K562 (cell line): ENCODE results near the gene PSMB10. TPM values are rescaled to one million over a fixed set of nuclear protein-coding genes. Genes with fewer than 3 reads are reported as not detected.

Experiments
- CBX2 ChIP-seq: fragments of 200-600 bp; sonication (generic); IDR thresholded peaks from one replicate; pipeline ENCODE4 v1.6.1; 2012; ENCODE audit warnings: mild to moderate bottlenecking, low read length, inconsistent platforms; ENCODE audit not compliant: insufficient read depth, poor library complexity, severe bottlenecking
- CREM ChIP-seq: IDR thresholded peaks from 2 replicates; pipeline ENCODE4 v1.6.1; 2014; ENCODE audit warnings: antibody characterized with exemption, low read depth
- E2F3 ChIP-seq: fragments of 250-450 bp; sonication (Bioruptor Pico); IDR thresholded peaks from 2 replicates; pipeline ENCODE4 v1.4.0; 2020; ENCODE audit warnings: mild to moderate bottlenecking
- GTF2F1 ChIP-seq: IDR thresholded peaks from 2 replicates; pipeline ENCODE4 v1.6.1; 2011; ENCODE audit warnings: low read depth, low read length, improper control_type of control experiment
- HDGF ChIP-seq: fragments of 450-650 bp; IDR thresholded peaks from 2 replicates; pipeline ENCODE4 v1.6.1; 2016
- ILF3 ChIP-seq: fragments of 450-650 bp; IDR thresholded peaks from 2 replicates; pipeline ENCODE4 v1.6.1; 2018; ENCODE audit warnings: antibody characterized with exemption, mild to moderate bottlenecking, moderate library complexity, borderline replicate concordance
- JUND ChIP-seq, 2 experiments: IDR thresholded peaks; 2 replicates in 1 of 2; 3 replicates in 1 of 2; pipeline ENCODE4 v1.6.1; 2011; ENCODE audit warnings: borderline replicate concordance in 2 of 2, low read depth in 2 of 2, low read length in 2 of 2, improper control_type of control experiment in 1 of 2, missing biosample characterization in 1 of 2, missing genetic modification characterization in 1 of 2, missing genetic modification reagents in 1 of 2
- MTA1 ChIP-seq: fragments of 450-650 bp; IDR thresholded peaks from 2 replicates; pipeline ENCODE4 v1.6.1; 2017; ENCODE audit warnings: borderline replicate concordance
- NCOA4 ChIP-seq: fragments of 450-650 bp; IDR thresholded peaks from 2 replicates; pipeline ENCODE4 v1.6.1; 2018; ENCODE audit warnings: mild to moderate bottlenecking; ENCODE audit not compliant: partially characterized antibody
- NCOR1 ChIP-seq: fragments of 450-650 bp; IDR thresholded peaks from 2 replicates; pipeline ENCODE4 v1.6.1; 2016; ENCODE audit warnings: mild to moderate bottlenecking, moderate library complexity
- NRF1 ChIP-seq, 2 experiments: fragments of 450-650 bp; IDR thresholded peaks in 1 of 2; conservative IDR thresholded peaks in 1 of 2; 2 replicates each; pipeline ENCODE4 v1.6.1; 2014; ENCODE audit warnings: mild to moderate bottlenecking in 2 of 2
- POLR3A ChIP-seq: IDR thresholded peaks from 2 replicates; pipeline ENCODE4 v1.6.1; 2011; ENCODE audit warnings: borderline replicate concordance, mild to moderate bottlenecking, moderate library complexity; ENCODE audit not compliant: insufficient read length, insufficient read depth; ENCODE audit errors: extremely low read depth
- TFAM ChIP-seq: fragments of 250-450 bp; sonication (Bioruptor Pico); conservative IDR thresholded peaks from 2 replicates; pipeline ENCODE4 v1.5.0; 2021; ENCODE audit warnings: mild to moderate bottlenecking, moderate library complexity
- ZNF133 ChIP-seq: fragments of 250-450 bp; sonication (Bioruptor Pico); IDR thresholded peaks from 2 replicates; pipeline ENCODE4 v1.4.0; 2020; ENCODE audit warnings: mild to moderate bottlenecking
- ZNF354B ChIP-seq: fragments of 250-450 bp; sonication (Bioruptor Pico); IDR thresholded peaks from 2 replicates; pipeline ENCODE4 v1.4.0; 2020
- ZNF699 ChIP-seq: fragments of 250-450 bp; sonication (Bioruptor Pico); IDR thresholded peaks from 2 replicates; pipeline ENCODE4 v1.8.0; 2021; ENCODE audit warnings: mild to moderate bottlenecking, moderate library complexity; ENCODE audit not compliant: insufficient replicate concordance
- polyA plus RNA-seq, 8 experiments: library from polyadenylated mRNA; depleted of rRNA in 4 of 8; stranded (reverse) in 5 of 8; unstranded in 3 of 8; fragments of >200 nt; fragmentation: Nextera tagmentation in 2 of 8; fragmentation: Illumina TruSeq in 1 of 8; extraction: Ambion mirVana in 2 of 8; extraction: Trizol in 1 of 8; gene quantifications; 2 replicates each; pipeline versions ENCODE4 v1.2.1 to v1.2.3, GENCODE V29; 2011 to 2014; ENCODE audit warnings: inconsistent platforms in 1 of 8, missing spikeins in 1 of 8
- total RNA-seq, 7 experiments: library from RNA; depleted of rRNA in 6 of 7; stranded (reverse); fragments of >200 nt in 6 of 7; fragmentation: Illumina TruSeq in 2 of 7; extraction: Trizol in 2 of 7; gene quantifications; 2 replicates each; pipeline versions ENCODE4 v1.2.1 to v1.2.3, GENCODE V29; 2011 to 2021; ENCODE audit warnings: low replicate concordance in 1 of 7
- TF ChIP-seq, protein P1 (sequence below): fragments of 200-800 bp; sonication (Bioruptor generic); IDR thresholded peaks from 2 replicates; pipeline ENCODE4 v1.6.1; 2017; ENCODE audit warnings: missing genetic modification characterization, missing compliant biosample characterization
- TF ChIP-seq, protein P2 (sequence below): sonication (generic); formaldehyde crosslinking; IDR thresholded peaks from 2 replicates; pipeline ENCODE4 v1.8.1; 2023; ENCODE audit warnings: mild to moderate bottlenecking, missing genetic modification reagents
- TF ChIP-seq, protein P3 (sequence below): IDR thresholded peaks from 3 replicates; pipeline ENCODE4 v1.6.1; 2011; ENCODE audit warnings: borderline replicate concordance, mild to moderate bottlenecking, moderate library complexity; ENCODE audit not compliant: insufficient read length; ENCODE audit errors: extremely low read depth
- TF ChIP-seq, protein P4 (sequence below): fragments of 250-450 bp; sonication (Bioruptor Pico); IDR thresholded peaks from 2 replicates; pipeline ENCODE4 v1.9.0; 2021; ENCODE audit warnings: mild to moderate bottlenecking, inconsistent platforms

PSMB10 gene
- total and polyA plus RNA-seq, 9 of the 15 experiments (the other 6 are each of a cell fraction or from before 2014, with no cell fraction given): 11.7 to 105 (median 51.0) TPM

DNA sequence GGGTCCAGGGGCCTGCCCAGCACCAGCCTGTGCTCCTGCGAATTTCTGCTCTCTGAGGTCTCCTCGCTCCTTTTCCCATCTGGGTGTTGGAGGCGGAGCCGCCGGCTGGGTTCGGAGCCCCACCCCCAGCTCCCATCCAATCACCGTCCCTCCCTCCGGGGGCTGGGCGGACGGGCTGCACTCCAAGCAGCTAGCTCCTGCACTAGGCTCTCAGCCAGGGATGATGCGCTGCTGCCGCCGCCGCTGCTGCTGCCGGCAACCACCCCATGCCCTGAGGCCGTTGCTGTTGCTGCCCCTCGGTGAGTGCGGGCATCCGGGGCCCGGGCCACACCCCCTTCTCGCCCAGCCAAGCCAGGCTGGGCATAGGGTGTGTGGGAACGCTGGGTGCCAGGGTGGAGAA is 52.0 kb downstream of the PSMB10 start, which contains the start of gene NRN1L (continued):
- TF ChIP-seq CREM (no peak), GTF2F1 (no peak), ZNF699 (no peak), NRF1 (conservative IDR thresholded peaks at IDR 0.05 in 1 of 2, IDR thresholded peaks at IDR 0.05 in 1 of 2) (peak; percentile 34 to 52; a peak in 1 of 4 replicates), HDGF (peak; percentile 71; the same call in 1 of the 2 replicates), ILF3 (no peak), ZNF354B (CRISPR knock-in tag) (no peak), JUND (IDR thresholded peaks at IDR 0.05; ENCODE audit: borderline replicate concordance, low read depth, low read length) (no peak), JUND (tag; IDR thresholded peaks at IDR 0.05; ENCODE audit: borderline replicate concordance, low read depth, low read length) (no peak), POLR3A (no peak), NCOA4 (no peak), TFAM (CRISPR knock-in tag) (no peak), NCOR1 (no peak), MTA1 (no peak), ZNF133 (no peak), E2F3 (CRISPR knock-in tag) (no peak), CBX2 (no peak)
- TF ChIP-seq, protein P1, sequence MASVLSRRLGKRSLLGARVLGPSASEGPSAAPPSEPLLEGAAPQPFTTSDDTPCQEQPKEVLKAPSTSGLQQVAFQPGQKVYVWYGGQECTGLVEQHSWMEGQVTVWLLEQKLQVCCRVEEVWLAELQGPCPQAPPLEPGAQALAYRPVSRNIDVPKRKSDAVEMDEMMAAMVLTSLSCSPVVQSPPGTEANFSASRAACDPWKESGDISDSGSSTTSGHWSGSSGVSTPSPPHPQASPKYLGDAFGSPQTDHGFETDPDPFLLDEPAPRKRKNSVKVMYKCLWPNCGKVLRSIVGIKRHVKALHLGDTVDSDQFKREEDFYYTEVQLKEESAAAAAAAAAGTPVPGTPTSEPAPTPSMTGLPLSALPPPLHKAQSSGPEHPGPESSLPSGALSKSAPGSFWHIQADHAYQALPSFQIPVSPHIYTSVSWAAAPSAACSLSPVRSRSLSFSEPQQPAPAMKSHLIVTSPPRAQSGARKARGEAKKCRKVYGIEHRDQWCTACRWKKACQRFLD (CRISPR knock-in tag): no peak
- TF ChIP-seq, protein P2, sequence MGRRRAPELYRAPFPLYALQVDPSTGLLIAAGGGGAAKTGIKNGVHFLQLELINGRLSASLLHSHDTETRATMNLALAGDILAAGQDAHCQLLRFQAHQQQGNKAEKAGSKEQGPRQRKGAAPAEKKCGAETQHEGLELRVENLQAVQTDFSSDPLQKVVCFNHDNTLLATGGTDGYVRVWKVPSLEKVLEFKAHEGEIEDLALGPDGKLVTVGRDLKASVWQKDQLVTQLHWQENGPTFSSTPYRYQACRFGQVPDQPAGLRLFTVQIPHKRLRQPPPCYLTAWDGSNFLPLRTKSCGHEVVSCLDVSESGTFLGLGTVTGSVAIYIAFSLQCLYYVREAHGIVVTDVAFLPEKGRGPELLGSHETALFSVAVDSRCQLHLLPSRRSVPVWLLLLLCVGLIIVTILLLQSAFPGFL (CRISPR knock-in tag): no peak
- TF ChIP-seq, protein P3, sequence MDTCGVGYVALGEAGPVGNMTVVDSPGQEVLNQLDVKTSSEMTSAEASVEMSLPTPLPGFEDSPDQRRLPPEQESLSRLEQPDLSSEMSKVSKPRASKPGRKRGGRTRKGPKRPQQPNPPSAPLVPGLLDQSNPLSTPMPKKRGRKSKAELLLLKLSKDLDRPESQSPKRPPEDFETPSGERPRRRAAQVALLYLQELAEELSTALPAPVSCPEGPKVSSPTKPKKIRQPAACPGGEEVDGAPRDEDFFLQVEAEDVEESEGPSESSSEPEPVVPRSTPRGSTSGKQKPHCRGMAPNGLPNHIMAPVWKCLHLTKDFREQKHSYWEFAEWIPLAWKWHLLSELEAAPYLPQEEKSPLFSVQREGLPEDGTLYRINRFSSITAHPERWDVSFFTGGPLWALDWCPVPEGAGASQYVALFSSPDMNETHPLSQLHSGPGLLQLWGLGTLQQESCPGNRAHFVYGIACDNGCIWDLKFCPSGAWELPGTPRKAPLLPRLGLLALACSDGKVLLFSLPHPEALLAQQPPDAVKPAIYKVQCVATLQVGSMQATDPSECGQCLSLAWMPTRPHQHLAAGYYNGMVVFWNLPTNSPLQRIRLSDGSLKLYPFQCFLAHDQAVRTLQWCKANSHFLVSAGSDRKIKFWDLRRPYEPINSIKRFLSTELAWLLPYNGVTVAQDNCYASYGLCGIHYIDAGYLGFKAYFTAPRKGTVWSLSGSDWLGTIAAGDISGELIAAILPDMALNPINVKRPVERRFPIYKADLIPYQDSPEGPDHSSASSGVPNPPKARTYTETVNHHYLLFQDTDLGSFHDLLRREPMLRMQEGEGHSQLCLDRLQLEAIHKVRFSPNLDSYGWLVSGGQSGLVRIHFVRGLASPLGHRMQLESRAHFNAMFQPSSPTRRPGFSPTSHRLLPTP: no peak
- TF ChIP-seq, protein P4, sequence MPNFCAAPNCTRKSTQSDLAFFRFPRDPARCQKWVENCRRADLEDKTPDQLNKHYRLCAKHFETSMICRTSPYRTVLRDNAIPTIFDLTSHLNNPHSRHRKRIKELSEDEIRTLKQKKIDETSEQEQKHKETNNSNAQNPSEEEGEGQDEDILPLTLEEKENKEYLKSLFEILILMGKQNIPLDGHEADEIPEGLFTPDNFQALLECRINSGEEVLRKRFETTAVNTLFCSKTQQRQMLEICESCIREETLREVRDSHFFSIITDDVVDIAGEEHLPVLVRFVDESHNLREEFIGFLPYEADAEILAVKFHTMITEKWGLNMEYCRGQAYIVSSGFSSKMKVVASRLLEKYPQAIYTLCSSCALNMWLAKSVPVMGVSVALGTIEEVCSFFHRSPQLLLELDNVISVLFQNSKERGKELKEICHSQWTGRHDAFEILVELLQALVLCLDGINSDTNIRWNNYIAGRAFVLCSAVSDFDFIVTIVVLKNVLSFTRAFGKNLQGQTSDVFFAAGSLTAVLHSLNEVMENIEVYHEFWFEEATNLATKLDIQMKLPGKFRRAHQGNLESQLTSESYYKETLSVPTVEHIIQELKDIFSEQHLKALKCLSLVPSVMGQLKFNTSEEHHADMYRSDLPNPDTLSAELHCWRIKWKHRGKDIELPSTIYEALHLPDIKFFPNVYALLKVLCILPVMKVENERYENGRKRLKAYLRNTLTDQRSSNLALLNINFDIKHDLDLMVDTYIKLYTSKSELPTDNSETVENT: 0 out of 2 replicates have a peak, but pooled peaks have one; percentile 31
